ENCODE measurements around the gene HHATL.
A peak's percentile ranks its signal among the peaks of the same experiment; 100 is the strongest.

GRCh38 chr3:42658091-42658770, 44.4 kb downstream of the HHATL start:
- TF ChIP-seq, protein P1, sequence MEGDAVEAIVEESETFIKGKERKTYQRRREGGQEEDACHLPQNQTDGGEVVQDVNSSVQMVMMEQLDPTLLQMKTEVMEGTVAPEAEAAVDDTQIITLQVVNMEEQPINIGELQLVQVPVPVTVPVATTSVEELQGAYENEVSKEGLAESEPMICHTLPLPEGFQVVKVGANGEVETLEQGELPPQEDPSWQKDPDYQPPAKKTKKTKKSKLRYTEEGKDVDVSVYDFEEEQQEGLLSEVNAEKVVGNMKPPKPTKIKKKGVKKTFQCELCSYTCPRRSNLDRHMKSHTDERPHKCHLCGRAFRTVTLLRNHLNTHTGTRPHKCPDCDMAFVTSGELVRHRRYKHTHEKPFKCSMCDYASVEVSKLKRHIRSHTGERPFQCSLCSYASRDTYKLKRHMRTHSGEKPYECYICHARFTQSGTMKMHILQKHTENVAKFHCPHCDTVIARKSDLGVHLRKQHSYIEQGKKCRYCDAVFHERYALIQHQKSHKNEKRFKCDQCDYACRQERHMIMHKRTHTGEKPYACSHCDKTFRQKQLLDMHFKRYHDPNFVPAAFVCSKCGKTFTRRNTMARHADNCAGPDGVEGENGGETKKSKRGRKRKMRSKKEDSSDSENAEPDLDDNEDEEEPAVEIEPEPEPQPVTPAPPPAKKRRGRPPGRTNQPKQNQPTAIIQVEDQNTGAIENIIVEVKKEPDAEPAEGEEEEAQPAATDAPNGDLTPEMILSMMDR (IDR thresholded peaks at IDR 0.05) = no peak
- TF ChIP-seq EP300 (IDR thresholded peaks at IDR 0.05) = peak in 1 of 2 donors; percentile 11

Measured in tibial nerve (tissue), 4 donors.